Measurements from ENCODE around the gene COL9A1.

COL9A1 gene

GRCh38 chr6:70274338-70274737 is 28.5 kb downstream of the COL9A1 start:
- no peak for DNase-seq
- in situ Hi-C loops (cut with HindIII; ENCODE audit: low pct_ligation_motif_present, low sequenced_read_pairs) = no loop called here
- TF ChIP-seq CTCF (IDR thresholded peaks at IDR 0.05; ENCODE audit: low read depth, low read length, missing control alignments) = no peak
- H3K27me3 ChIP-seq (replicated peaks) = no peaks in the 10 kb centered on the region
- H3K4me3 ChIP-seq (ENCODE audit: low read depth, low read length) = no peak overlapping the region
- no peaks in the 10 kb centered on the region for H3K36me3 ChIP-seq (replicated peaks)
- H3K27ac ChIP-seq = no peak overlapping the region

- DNase-seq = no peak
- H3K27ac ChIP-seq = no peak overlapping the region
- no peak overlapping the region for H3K4me3 ChIP-seq (ENCODE audit: low read depth, low read length)
- in situ Hi-C loops (cut with HindIII; ENCODE audit: low pct_ligation_motif_present, low sequenced_read_pairs) = no loop called here
- no peaks in the 10 kb centered on the region for H3K27me3 ChIP-seq (replicated peaks)
- no peaks in the 10 kb centered on the region for H3K36me3 ChIP-seq (replicated peaks)
- TF ChIP-seq CTCF (IDR thresholded peaks at IDR 0.05; ENCODE audit: low read depth, low read length, missing control alignments) = no peak
These were observed 30.8 kb downstream of the COL9A1 start for GRCh38 chr6:70272071-70272470.

- H3K4me3 ChIP-seq (ENCODE audit: low read depth, low read length) = no peak overlapping the region
- TF ChIP-seq CTCF (IDR thresholded peaks at IDR 0.05; ENCODE audit: low read depth, low read length, missing control alignments) = no peak
- H3K36me3 ChIP-seq (replicated peaks) = no peaks in the 10 kb centered on the region
- DNase-seq = no peak
- no peaks in the 10 kb centered on the region for H3K27me3 ChIP-seq (replicated peaks)
- in situ Hi-C loops (cut with HindIII; ENCODE audit: low pct_ligation_motif_present, low sequenced_read_pairs) = no loop called here
- no peak overlapping the region for H3K27ac ChIP-seq
These were observed 32.4 kb downstream of the COL9A1 start for GRCh38 chr6:70270287-70271005.

GRCh38 chr6:70266142-70266541 is 36.7 kb downstream of the COL9A1 start:
- in situ Hi-C loops (cut with HindIII; ENCODE audit: low pct_ligation_motif_present, low sequenced_read_pairs) = no loop called here
- no peak for TF ChIP-seq CTCF (IDR thresholded peaks at IDR 0.05; ENCODE audit: low read depth, low read length, missing control alignments)
- no peaks in the 10 kb centered on the region for H3K36me3 ChIP-seq (replicated peaks)
- H3K4me3 ChIP-seq (ENCODE audit: low read depth, low read length) = no peak overlapping the region
- H3K27ac ChIP-seq = no peak overlapping the region
- no peaks in the 10 kb centered on the region for H3K27me3 ChIP-seq (replicated peaks)
- no peak for DNase-seq

GRCh38 chr6:70264306-70264705 is 38.6 kb downstream of the COL9A1 start:
- no peak overlapping the region for H3K27ac ChIP-seq
- no peak for TF ChIP-seq CTCF (IDR thresholded peaks at IDR 0.05; ENCODE audit: low read depth, low read length, missing control alignments)

GRCh38 chr6:70258483-70258882 is 44.4 kb downstream of the COL9A1 start:
- Histone ChIP-seq H3K27me3 (replicated peaks) (no peaks in the 10 kb centered on the region), H3K27ac (no peak overlapping the region), H3K36me3 (replicated peaks) (no peaks in the 10 kb centered on the region), H3K4me3 (ENCODE audit: low read depth, low read length) (no peak overlapping the region)
- in situ Hi-C loops (cut with HindIII; ENCODE audit: low pct_ligation_motif_present, low sequenced_read_pairs) = no loop called here
- no peak for TF ChIP-seq CTCF (IDR thresholded peaks at IDR 0.05; ENCODE audit: low read depth, low read length, missing control alignments)
- no peak for DNase-seq

More at GRCh38 chr6:70264306-70264705, 38.6 kb downstream of the COL9A1 start:
- in situ Hi-C loops (cut with HindIII; ENCODE audit: low pct_ligation_motif_present, low sequenced_read_pairs) = no loop called here
- H3K27me3 ChIP-seq (replicated peaks) = no peaks in the 10 kb centered on the region
- no peak overlapping the region for H3K4me3 ChIP-seq (ENCODE audit: low read depth, low read length)
- H3K36me3 ChIP-seq (replicated peaks) = no peaks in the 10 kb centered on the region
- DNase-seq = no peak

Measured in brain microvascular endothelial cell (primary cell).